Endothelial cell of umbilical vein (primary cell): ENCODE data around the gene ABCA1. TPM values are rescaled to one million over a fixed set of nuclear protein-coding genes. Genes with fewer than 3 reads are reported as not detected.
A peak's percentile ranks its signal among the peaks of the same experiment; 100 is the strongest.

Experiments
- BruUV-seq: library from RNA; stranded (reverse); fragments of 400-500 nt; replicated peaks from 2 replicates; lab custom pipeline; 2021; lab: Mats Ljungman, UMichigan
- CTCF ChIA-PET: fragments of 300-600, 350-600 bp; sonication (Branson Sonifier 250); formaldehyde crosslinking; loops from one replicate; lab custom pipeline; 2021; ENCODE audit warnings: antibody characterized with exemption, inconsistent platforms; lab: Charles Lee
- POLR2A ChIA-PET: fragments of 300-600, 350-600 bp; sonication (Branson Sonifier 250); formaldehyde crosslinking; loops from one replicate; lab custom pipeline; 2021; ENCODE audit warnings: antibody characterized with exemption, inconsistent platforms; lab: Charles Lee
- DNase-seq: peaks from one replicate; pipeline ENCODE4 v3.0.0-alpha.2; 2011; ENCODE audit warnings: low read depth, low spot score
- FAIRE-seq: peaks from 2 replicates; lab custom pipeline; 2011; peaks lifted over from hg19 to GRCh38; lab: Jason Lieb, UNC
- H2AFZ ChIP-seq: 2 replicates; pipeline ENCODE4 v1.6.0; 2012; ENCODE audit warnings: low read depth, low read length, control low read depth, inconsistent platforms
- H3K27ac ChIP-seq: 2 replicates; pipeline ENCODE4 v1.5.1; 2011; ENCODE audit warnings: low read depth, mild to moderate bottlenecking, control low read depth, low read length, moderate library complexity; ENCODE audit not compliant: insufficient read depth
- H3K27me3 ChIP-seq, 2 experiments: 2 replicates each; pipeline versions ENCODE4 v1.6.0 to v1.6.1; 2011; ENCODE audit warnings: low read length in 2 of 2, mixed read lengths in 1 of 2; ENCODE audit not compliant: control insufficient read depth in 2 of 2, insufficient read depth in 2 of 2
- H3K36me3 ChIP-seq, 2 experiments: 2 replicates in 1 of 2; 3 replicates in 1 of 2; pipeline ENCODE4 v1.5.1; 2011; ENCODE audit warnings: low read length in 2 of 2, mild to moderate bottlenecking in 1 of 2, moderate library complexity in 1 of 2; ENCODE audit not compliant: control insufficient read depth in 2 of 2, insufficient read depth in 2 of 2; ENCODE audit errors: extremely low read depth in 1 of 2
- H3K4me1 ChIP-seq: 3 replicates; pipeline ENCODE4 v1.5.1; 2011; ENCODE audit warnings: mild to moderate bottlenecking, low read length; ENCODE audit not compliant: control insufficient read depth, insufficient read depth; ENCODE audit errors: extremely low read depth
- H3K4me2 ChIP-seq: 2 replicates; pipeline ENCODE4 v1.6.1; 2011; ENCODE audit warnings: low read length, control low read depth, mixed read lengths; ENCODE audit not compliant: insufficient read depth
- H3K4me3 ChIP-seq, 3 experiments: fragments of 200-600 bp in 1 of 3; sonication (generic), shearing (Covaris generic) in 1 of 3; replicated peaks in 1 of 3; 2 replicates each; pipeline ENCODE4 v1.5.1; 2011 to 2016; ENCODE audit warnings: control low read depth in 3 of 3, low read length in 3 of 3, mild to moderate bottlenecking in 2 of 3, inconsistent platforms in 1 of 3, low read depth in 1 of 3, moderate library complexity in 1 of 3; ENCODE audit not compliant: insufficient read depth in 1 of 3
- H3K79me2 ChIP-seq: 2 replicates; pipeline ENCODE4 v1.6.0; 2012; ENCODE audit warnings: low read length, inconsistent platforms; ENCODE audit not compliant: control insufficient read depth, insufficient read depth
- H3K9ac ChIP-seq: replicated peaks from 2 replicates; pipeline ENCODE3; 2011; ENCODE audit warnings: low read length, control low read depth; ENCODE audit not compliant: insufficient read depth; ENCODE audit errors: extremely low read depth
- H3K9me1 ChIP-seq: replicated peaks from 3 replicates; pipeline ENCODE4 v1.6.0; 2011; ENCODE audit warnings: mild to moderate bottlenecking, low read length; ENCODE audit not compliant: control insufficient read depth, insufficient read depth; ENCODE audit errors: extremely low read depth
- H3K9me3 ChIP-seq: replicated peaks from 2 replicates; pipeline ENCODE4 v1.5.1; 2012; ENCODE audit warnings: low read length, inconsistent platforms; ENCODE audit not compliant: control insufficient read depth, insufficient read depth
- H4K20me1 ChIP-seq: replicated peaks from 2 replicates; pipeline ENCODE3; 2011; ENCODE audit warnings: mild to moderate bottlenecking, low read length; ENCODE audit not compliant: control insufficient read depth, insufficient read depth; ENCODE audit errors: extremely low read depth
- FOS ChIP-seq: IDR thresholded peaks from 2 replicates; pipeline ENCODE4 v1.6.1; 2011; ENCODE audit warnings: mild to moderate bottlenecking, low read length, moderate library complexity, borderline replicate concordance; ENCODE audit not compliant: insufficient read depth
- GATA2 ChIP-seq: IDR thresholded peaks from 2 replicates; pipeline ENCODE4 v1.7.0; 2011; ENCODE audit warnings: low read depth, mild to moderate bottlenecking, moderate library complexity, mixed read lengths, low read length; ENCODE audit not compliant: insufficient read length, insufficient read depth
- JUN ChIP-seq: IDR thresholded peaks from 2 replicates; pipeline ENCODE4 v1.6.1; 2011; ENCODE audit warnings: borderline replicate concordance, low read depth; ENCODE audit not compliant: insufficient read length, insufficient read depth
- MYC ChIP-seq: IDR thresholded peaks from one replicate; pipeline ENCODE4 v1.6.1; 2011; ENCODE audit warnings: mild to moderate bottlenecking, low read depth, low read length
- POLR2AphosphoS5 ChIP-seq: IDR thresholded peaks from 2 replicates; pipeline ENCODE4 v1.6.1; 2012; ENCODE audit warnings: low read depth, mild to moderate bottlenecking, control low read depth, low read length, moderate library complexity; ENCODE audit not compliant: insufficient read depth
- dilution Hi-C: fragments of 300-500 bp; cut with MboI; formaldehyde crosslinking; loops from one replicate; pipeline ENCODE4 v1.15.0; 2019; ENCODE audit warnings: low sequenced_read_pairs; ENCODE audit not compliant: extremely low pct_ligation_motif_present
- intact Hi-C: fragments of 100-400 bp; cut with micrococcal nuclease; formaldehyde crosslinking; loops from one replicate; pipeline ENCODE4 v1.10.0; 2022
- polyA plus RNA-seq, 4 experiments: library from polyadenylated mRNA; depleted of rRNA in 3 of 4; stranded (reverse) in 3 of 4; unstranded in 1 of 4; fragments of >200 nt; gene quantifications; 2 replicates each; pipeline versions ENCODE4 v1.2.1 to v1.2.3, GENCODE V29; 2011 to 2012; ENCODE audit warnings: missing spikeins in 1 of 4
- total RNA-seq: library from RNA; stranded (reverse); gene quantifications from 2 replicates; pipeline ENCODE4 v1.2.3, GENCODE V29; 2021
- TF ChIP-seq, protein P1 (sequence below): IDR thresholded peaks from 2 replicates; pipeline ENCODE4 v1.6.1; 2011; ENCODE audit not compliant: insufficient read depth, insufficient read length
- TF ChIP-seq, protein P2 (sequence below), 2 donors: IDR thresholded peaks; 1 replicate in 1 of 2; 2 replicates in 1 of 2; pipeline ENCODE4 v1.5.1; 2011; ENCODE audit warnings: low read length in 2 of 2, mild to moderate bottlenecking in 2 of 2, moderate library complexity in 2 of 2, control low read depth in 1 of 2, inconsistent platforms in 1 of 2, low read depth in 1 of 2; ENCODE audit not compliant: insufficient read depth in 1 of 2; ENCODE audit errors: extremely low read depth in 1 of 2

Gene ABCA1
- total and polyA plus RNA-seq, 2 donors (not counting 3 experiments of a cell fraction or from before 2014, with no cell fraction given), result 2.4 to 9.8 TPM

DNA sequence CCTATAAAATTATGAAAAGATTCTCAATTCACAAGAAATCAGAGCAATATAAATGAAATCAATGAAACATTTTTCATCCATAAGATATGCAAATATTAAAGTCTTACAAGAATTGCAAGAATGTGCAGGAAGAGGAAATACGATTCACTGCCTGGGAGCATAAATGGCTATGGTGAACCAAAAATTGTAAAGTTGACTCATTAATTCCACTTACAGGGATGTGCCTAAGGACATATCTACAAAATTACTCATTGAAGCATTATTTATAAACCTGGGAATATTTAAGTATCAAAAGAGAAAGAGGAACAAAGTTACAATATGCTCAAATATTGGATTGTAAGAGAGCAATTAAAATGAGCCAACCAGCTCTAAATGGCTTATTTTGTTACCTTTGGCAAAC, 187.3 kb downstream of the ABCA1 start:
- no peaks in the 10 kb centered on the region for H3K79me2 ChIP-seq
- intact Hi-C loops (loop anchor here (5.0 kb wide), 1 partner anchor 58 kb away; no protein-coding TSS in a partner anchor), dilution Hi-C loops (no loop called here)
- no peaks in the 10 kb centered on the region for H3K36me3 ChIP-seq
- H3K27ac ChIP-seq, result no peak overlapping the region
- H3K4me2 ChIP-seq, result no peak overlapping the region
- peak; percentile 46 for FAIRE-seq
- H3K4me3 ChIP-seq, result no peak overlapping the region
- H3K4me1 ChIP-seq, result peaks cover 3% of the 10 kb centered on the region
- no peaks in the 10 kb centered on the region for H3K9me1 ChIP-seq
- peak; percentile 43 for DNase-seq
- H2AFZ ChIP-seq, result no peak overlapping the region
- no TSS peak for BruUV-seq
- no peaks in the 10 kb centered on the region for H3K27me3 ChIP-seq
- H4K20me1 ChIP-seq, result no peaks in the 10 kb centered on the region
- TF ChIP-seq, protein P1, sequence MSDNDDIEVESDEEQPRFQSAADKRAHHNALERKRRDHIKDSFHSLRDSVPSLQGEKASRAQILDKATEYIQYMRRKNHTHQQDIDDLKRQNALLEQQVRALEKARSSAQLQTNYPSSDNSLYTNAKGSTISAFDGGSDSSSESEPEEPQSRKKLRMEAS, result no peak
- TF ChIP-seq POLR2AphosphoS5, result no peak
- no peak for TF ChIP-seq MYC
- no peak for TF ChIP-seq GATA2
- peak; percentile 58 for TF ChIP-seq JUN
- peak; percentile 45 for TF ChIP-seq FOS
- TF ChIP-seq, protein P2, sequence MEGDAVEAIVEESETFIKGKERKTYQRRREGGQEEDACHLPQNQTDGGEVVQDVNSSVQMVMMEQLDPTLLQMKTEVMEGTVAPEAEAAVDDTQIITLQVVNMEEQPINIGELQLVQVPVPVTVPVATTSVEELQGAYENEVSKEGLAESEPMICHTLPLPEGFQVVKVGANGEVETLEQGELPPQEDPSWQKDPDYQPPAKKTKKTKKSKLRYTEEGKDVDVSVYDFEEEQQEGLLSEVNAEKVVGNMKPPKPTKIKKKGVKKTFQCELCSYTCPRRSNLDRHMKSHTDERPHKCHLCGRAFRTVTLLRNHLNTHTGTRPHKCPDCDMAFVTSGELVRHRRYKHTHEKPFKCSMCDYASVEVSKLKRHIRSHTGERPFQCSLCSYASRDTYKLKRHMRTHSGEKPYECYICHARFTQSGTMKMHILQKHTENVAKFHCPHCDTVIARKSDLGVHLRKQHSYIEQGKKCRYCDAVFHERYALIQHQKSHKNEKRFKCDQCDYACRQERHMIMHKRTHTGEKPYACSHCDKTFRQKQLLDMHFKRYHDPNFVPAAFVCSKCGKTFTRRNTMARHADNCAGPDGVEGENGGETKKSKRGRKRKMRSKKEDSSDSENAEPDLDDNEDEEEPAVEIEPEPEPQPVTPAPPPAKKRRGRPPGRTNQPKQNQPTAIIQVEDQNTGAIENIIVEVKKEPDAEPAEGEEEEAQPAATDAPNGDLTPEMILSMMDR (IDR thresholded peaks at IDR 0.05; ENCODE audit: extremely low read depth in 1 of 2, insufficient read depth in 1 of 2, low read depth in 1 of 2, low read length in 2 of 2), result no peak
- H3K9ac ChIP-seq, result no peak overlapping the region
- ChIA-PET POLR2A (no interaction called here), CTCF (no interaction called here)
- no peaks in the 10 kb centered on the region for H3K9me3 ChIP-seq
